Duodenal mucosa (tissue), 2 donors: ENCODE measurements around the gene ARAF.

ENCODE experiments used
- H3K27ac ChIP-seq: one replicate; pipeline ENCODE4 v1.7.0; 2013; ENCODE audit warnings: low read depth, low read length
- H3K27me3 ChIP-seq, 2 donors: one replicate each; pipeline ENCODE4 v1.7.0; 2013; ENCODE audit warnings: low read length in 2 of 2, control low read depth in 1 of 2; ENCODE audit not compliant: insufficient read depth in 2 of 2, control insufficient read depth in 1 of 2
- H3K36me3 ChIP-seq, 2 donors: one replicate each; pipeline ENCODE4 v1.7.0; 2013; ENCODE audit warnings: low read length in 2 of 2, control low read depth in 1 of 2; ENCODE audit not compliant: insufficient read depth in 2 of 2, control insufficient read depth in 1 of 2
- H3K4me1 ChIP-seq, 2 donors: one replicate each; pipeline ENCODE4 v1.7.0; 2013; ENCODE audit warnings: low read length in 2 of 2, control low read depth in 1 of 2; ENCODE audit not compliant: insufficient read depth in 2 of 2, control insufficient read depth in 1 of 2
- H3K4me3 ChIP-seq, 2 donors: one replicate each; pipeline ENCODE4 v1.7.0; 2013; ENCODE audit warnings: low read length in 2 of 2, low read depth in 1 of 2
- H3K9ac ChIP-seq, 2 donors: one replicate each; pipeline ENCODE4 v1.7.0; 2013; ENCODE audit warnings: low read length in 2 of 2, low read depth in 1 of 2
- H3K9me3 ChIP-seq, 2 donors: one replicate each; pipeline ENCODE4 v1.7.0; 2013; ENCODE audit warnings: low read length in 2 of 2, control low read depth in 1 of 2; ENCODE audit not compliant: control insufficient read depth in 1 of 2

ARAF gene

DNA sequence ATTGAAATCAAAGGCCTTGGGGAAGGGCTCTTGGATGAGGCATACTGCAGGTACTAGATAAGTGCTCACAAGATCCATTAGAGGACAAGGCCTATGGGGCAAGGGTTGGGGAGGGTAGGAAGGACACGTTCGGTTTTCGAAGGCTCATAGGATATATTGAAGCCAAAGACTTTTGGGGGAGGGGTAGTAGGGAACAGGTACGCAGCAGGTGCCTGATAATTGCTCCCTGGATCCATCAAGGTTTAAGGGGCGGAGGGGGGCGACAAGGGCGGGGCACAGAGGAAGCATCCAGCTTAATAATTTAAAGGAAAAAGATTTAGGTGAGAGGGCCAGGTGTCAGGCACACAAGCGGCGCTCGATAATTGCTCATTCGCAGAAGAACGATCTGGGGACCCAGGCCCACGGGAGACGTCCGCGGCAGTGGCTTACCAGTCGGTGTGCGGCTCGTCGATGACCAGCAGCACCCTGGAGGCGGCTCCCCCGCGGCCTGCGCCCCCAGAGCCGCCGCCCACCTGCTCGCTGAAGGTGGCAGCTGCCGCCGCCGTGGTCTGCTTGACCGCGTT lies 58.0 kb downstream of the ARAF start:
- Histone ChIP-seq H3K4me3 (no peak overlapping the region), H3K36me3 (no peaks in the 10 kb centered on the region), H3K4me1 (no peaks in the 10 kb centered on the region), H3K27me3 (peaks cover 0 to 3% of the 10 kb centered on the region in 2 donors), H3K27ac (no peak overlapping the region), H3K9ac (no peak overlapping the region), H3K9me3 (no peaks in the 10 kb centered on the region)

DNA sequence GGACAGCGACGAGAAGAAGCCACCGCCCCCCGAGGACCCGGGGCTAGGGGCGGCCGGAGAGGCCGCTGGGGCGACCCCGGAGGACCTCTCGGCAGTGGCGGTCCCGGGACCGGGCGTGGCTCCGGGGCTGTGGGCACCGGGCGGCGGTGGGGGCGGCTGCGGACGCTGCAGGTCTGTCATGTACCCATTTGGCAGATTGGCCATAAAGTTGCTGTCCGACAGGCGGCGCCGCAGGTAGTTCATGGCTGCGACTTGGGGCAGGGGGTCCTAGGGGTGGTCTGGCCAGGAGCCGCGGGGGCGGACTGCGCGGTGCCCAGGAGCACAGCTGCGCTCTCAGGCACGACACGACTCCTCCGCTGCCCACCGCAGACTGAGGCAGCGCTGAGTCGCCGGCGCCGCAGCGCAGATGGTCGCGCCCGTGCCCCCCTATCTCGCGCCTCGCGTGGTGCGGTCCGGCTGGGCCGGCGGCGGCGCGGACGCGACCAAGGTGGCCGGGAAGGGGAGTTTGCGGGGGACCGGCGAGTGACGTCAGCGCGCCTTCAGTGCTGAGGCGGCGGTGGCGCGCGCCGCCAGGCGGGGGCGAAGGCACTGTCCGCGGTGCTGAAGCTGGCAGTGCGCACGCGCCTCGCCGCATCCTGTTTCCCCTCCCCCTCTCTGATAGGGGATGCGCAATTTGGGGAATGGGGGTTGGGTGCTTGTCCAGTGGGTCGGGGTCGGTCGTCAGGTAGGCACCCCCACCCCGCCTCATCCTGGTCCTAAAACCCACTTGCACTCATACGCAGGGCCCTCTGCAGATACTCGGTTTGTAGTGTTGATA lies 58.7 kb downstream of the ARAF start, which contains the start of gene SYN1:
TSS of gene SYN1 (minus strand) at position 372 of the 817 bp plus-strand sequence. CDS start at position 243, 129 bp downstream.
- Histone ChIP-seq H3K4me1 (no peaks in the 10 kb centered on the region), H3K27me3 (peaks cover 0 to 5% of the 10 kb centered on the region in 2 donors), H3K4me3 (peak within 1 kb of the TSS in 1 of 2 donors; percentile 51), H3K9ac (no peak within 1 kb of the TSS), H3K9me3 (no peaks in the 10 kb centered on the region), H3K36me3 (no peaks in the 10 kb centered on the region), H3K27ac (no peak within 1 kb of the TSS)

DNA sequence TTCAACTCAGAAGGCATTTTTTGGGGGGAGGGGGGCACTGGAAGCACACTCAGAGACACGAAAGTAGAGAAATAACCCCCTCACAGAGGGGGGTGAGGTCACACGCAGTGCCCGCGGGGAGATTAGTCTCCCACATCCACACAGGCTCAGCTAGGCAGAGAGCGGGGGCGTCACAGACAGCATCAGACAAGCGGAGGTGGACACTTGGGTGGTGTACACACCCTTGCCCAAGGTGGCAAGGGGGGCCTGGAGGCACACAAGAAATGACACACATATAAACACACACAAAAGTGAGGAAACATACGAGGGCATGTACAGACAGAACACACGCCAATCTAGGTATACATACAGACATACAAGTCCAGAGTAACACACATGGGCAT lies 59.3 kb downstream of the ARAF start:
- Histone ChIP-seq H3K36me3 (no peaks in the 10 kb centered on the region), H3K27ac (no peak overlapping the region), H3K9ac (no peak overlapping the region), H3K4me3 (no peak overlapping the region), H3K9me3 (no peaks in the 10 kb centered on the region), H3K27me3 (peaks cover 0 to 5% of the 10 kb centered on the region in 2 donors), H3K4me1 (no peaks in the 10 kb centered on the region)
